Stimulated activated CD4-positive, alpha-beta T cell treated with anti-CD3 and anti-CD28 coated beads, Interleukin-1b, Interleukin-23, amount 100 ng/mL, for 24 hours (primary cell): ENCODE results near the gene ZNF189.

Experiments
- DNase-seq, 4 experiments: peaks; one replicate each; pipeline ENCODE4 v3.0.0-alpha.2; 2020; ENCODE audit warnings: low read depth in 4 of 4, low spot score in 1 of 4

The ZNF189 gene

GRCh38 chr9:101398068-101398929 lies at the start of gene ZNF189, which contains the start of gene MRPL50:
TSS of gene ZNF189 (plus strand) at chr9:101398851. CDS start at chr9:101399157, 306 bp downstream.
TSS of gene MRPL50 (minus strand) at chr9:101398618. CDS start at chr9:101398592, 26 bp downstream.
- DNase-seq: peak; percentile 88 to 95 (median 90)

GRCh38 chr9:101350285-101350684 lies 48.4 kb upstream of the ZNF189 start:
- DNase-seq: no peak

- DNase-seq: no peak
These were observed 45.7 kb upstream of the ZNF189 start for GRCh38 chr9:101352892-101353463.

GRCh38 chr9:101353683-101354082 lies 45.0 kb upstream of the ZNF189 start:
- DNase-seq: no peak

- DNase-seq: no peak
These were observed 44.4 kb upstream of the ZNF189 start for GRCh38 chr9:101354143-101354764.

GRCh38 chr9:101354765-101355708 lies 43.6 kb upstream of the ZNF189 start:
- DNase-seq: no peak

GRCh38 chr9:101356619-101357018 lies 42.0 kb upstream of the ZNF189 start:
- no peak for DNase-seq

- DNase-seq: no peak
These were observed 39.0 kb upstream of the ZNF189 start for GRCh38 chr9:101359679-101360078.

GRCh38 chr9:101360647-101361046 lies 38.0 kb upstream of the ZNF189 start:
- DNase-seq: no peak

GRCh38 chr9:101362450-101362849 lies 36.2 kb upstream of the ZNF189 start:
- DNase-seq: no peak

- DNase-seq: no peak
These were observed 33.5 kb upstream of the ZNF189 start for GRCh38 chr9:101365181-101365580.

GRCh38 chr9:101366038-101366756 lies 32.5 kb upstream of the ZNF189 start:
- DNase-seq: no peak

- DNase-seq: no peak
These were observed 31.3 kb upstream of the ZNF189 start for GRCh38 chr9:101367323-101367722.

GRCh38 chr9:101369286-101369685 lies 29.4 kb upstream of the ZNF189 start:
- DNase-seq: no peak

GRCh38 chr9:101369884-101370531 lies 28.6 kb upstream of the ZNF189 start:
- DNase-seq: no peak

GRCh38 chr9:101371813-101372212 lies 26.8 kb upstream of the ZNF189 start:
- no peak for DNase-seq

- DNase-seq: no peak
These were observed 26.1 kb upstream of the ZNF189 start for GRCh38 chr9:101372327-101373118.

- no peak for DNase-seq
These were observed 23.1 kb upstream of the ZNF189 start for GRCh38 chr9:101375546-101375945.
